Thyroid gland (tissue), 4 donors: ENCODE data around the gene CFAP161.

Source experiments
- CTCF ChIP-seq, 6 experiments: fragments of 200-600 bp in 3 of 6; fragments of 450-650 bp in 3 of 6; sonication (generic) in 3 of 6; IDR thresholded peaks; one replicate each; pipeline ENCODE4 v1.5.1; 2016 to 2019; ENCODE audit warnings: antibody characterized with exemption in 6 of 6, mild to moderate bottlenecking in 2 of 6, inconsistent platforms in 1 of 6, moderate library complexity in 1 of 6
- POLR2A ChIP-seq, 2 donors: fragments of 450-650 bp; IDR thresholded peaks; one replicate each; pipeline ENCODE4 v1.6.1; 2017; ENCODE audit warnings: antibody characterized with exemption in 2 of 2, mild to moderate bottlenecking in 2 of 2, moderate library complexity in 1 of 2

- TF ChIP-seq CTCF (IDR thresholded peaks at IDR 0.05) (no peak), POLR2A (IDR thresholded peaks at IDR 0.05) (no peak)
Observed at GRCh38 chr15:81120069-81120468, 14.0 kb upstream of the CFAP161 start.
